HepG2 (cell line): ENCODE results near the gene CRK. TPM values are rescaled to one million over a fixed set of nuclear protein-coding genes. Genes with fewer than 3 reads are reported as not detected.

ENCODE experiments used
- ARNT ChIP-seq: fragments of 450-650 bp; IDR thresholded peaks from 2 replicates; pipeline ENCODE4 v1.6.1; 2017
- ATF4 ChIP-seq, 2 experiments: fragments of 450-650 bp in 1 of 2; sonication (generic) in 1 of 2; formaldehyde crosslinking; IDR thresholded peaks; 2 replicates each; pipeline versions ENCODE4 v1.5.0 to v1.8.0; 2020 to 2022; ENCODE audit warnings: mild to moderate bottlenecking in 1 of 2, missing genetic modification reagents in 1 of 2
- DBP ChIP-seq: sonication (generic); formaldehyde crosslinking; IDR thresholded peaks from 2 replicates; pipeline ENCODE4 v1.4.0; 2020; ENCODE audit warnings: missing genetic modification reagents; ENCODE audit errors: not compliant biosample characterization
- GFI1 ChIP-seq: sonication (generic); formaldehyde crosslinking; IDR thresholded peaks from 2 replicates; pipeline ENCODE4 v1.5.0; 2020; ENCODE audit warnings: missing genetic modification reagents, mild to moderate bottlenecking, borderline replicate concordance
- GTF2F1 ChIP-seq: fragments of 150-350 bp; IDR thresholded peaks from 2 replicates; pipeline ENCODE4 v1.6.1; 2014; ENCODE audit warnings: low read length
- HMG20B ChIP-seq: conservative IDR thresholded peaks from 2 replicates; pipeline ENCODE4 v1.6.1; 2016; ENCODE audit warnings: missing genetic modification reagents, missing compliant biosample characterization
- MIER2 ChIP-seq: IDR thresholded peaks from 2 replicates; pipeline ENCODE4 v1.6.1; 2016; ENCODE audit warnings: missing biosample characterization, missing genetic modification reagents
- NCOA1 ChIP-seq: sonication (generic); formaldehyde crosslinking; IDR thresholded peaks from 2 replicates; pipeline ENCODE4 v1.9.0; 2021; ENCODE audit warnings: missing genetic modification reagents
- NFKBIZ ChIP-seq: IDR thresholded peaks from 2 replicates; pipeline ENCODE4 v1.6.1; 2018; ENCODE audit warnings: missing genetic modification reagents, missing compliant biosample characterization
- ONECUT2 ChIP-seq: sonication (generic); formaldehyde crosslinking; IDR thresholded peaks from 2 replicates; pipeline ENCODE4 v1.4.0; 2020; ENCODE audit warnings: missing genetic modification reagents
- SOX13 ChIP-seq, 3 experiments: fragments of 450-650 bp in 1 of 3; sonication (generic) in 1 of 3; formaldehyde crosslinking in 1 of 3; IDR thresholded peaks in 2 of 3; conservative IDR thresholded peaks in 1 of 3; 2 replicates each; pipeline versions ENCODE4 v1.5.0 to v1.6.1; 2016 to 2020; ENCODE audit warnings: antibody characterized with exemption in 1 of 3, mild to moderate bottlenecking in 1 of 3, missing compliant biosample characterization in 1 of 3, missing genetic modification reagents in 1 of 3, moderate library complexity in 1 of 3
- THAP8 ChIP-seq: sonication (generic); formaldehyde crosslinking; IDR thresholded peaks from 2 replicates; pipeline ENCODE4 v1.5.1; 2020; ENCODE audit warnings: missing genetic modification reagents, mild to moderate bottlenecking, borderline replicate concordance
- ZC3H13 ChIP-seq: sonication (generic); formaldehyde crosslinking; IDR thresholded peaks from 2 replicates; pipeline ENCODE4 v1.8.1; 2023; ENCODE audit warnings: mild to moderate bottlenecking, missing genetic modification reagents, moderate library complexity
- ZNF407 ChIP-seq: sonication (generic); formaldehyde crosslinking; IDR thresholded peaks from one replicate; pipeline ENCODE4 v1.5.1; 2020; ENCODE audit warnings: mild to moderate bottlenecking, missing genetic modification reagents; ENCODE audit errors: not compliant biosample characterization
- ZNF703 ChIP-seq: sonication (generic); formaldehyde crosslinking; IDR thresholded peaks from 2 replicates; pipeline ENCODE4 v1.5.1; 2020; ENCODE audit warnings: missing genetic modification reagents, mild to moderate bottlenecking, moderate library complexity, borderline replicate concordance
- ZNF790 ChIP-seq: sonication (generic); formaldehyde crosslinking; IDR thresholded peaks from 2 replicates; pipeline ENCODE4 v1.8.0; 2022; ENCODE audit warnings: missing genetic modification reagents, mild to moderate bottlenecking, borderline replicate concordance
- polyA plus RNA-seq, 8 experiments: library from polyadenylated mRNA; depleted of rRNA in 3 of 8; stranded (reverse) in 7 of 8; unstranded in 1 of 8; fragments of >200 nt; fragmentation: Illumina TruSeq in 4 of 8; extraction: Trizol in 4 of 8; gene quantifications; 2 replicates each; pipeline versions ENCODE4 v1.2.1 to v1.2.3, GENCODE V29; 2011 to 2016; ENCODE audit warnings: low read depth in 4 of 8, missing spikeins in 1 of 8, mixed read lengths in 1 of 8; ENCODE audit not compliant: insufficient read depth in 1 of 8
- total RNA-seq, 5 experiments: library from RNA; depleted of rRNA; stranded (reverse); fragments of >200 nt; fragmentation: Illumina TruSeq; extraction: Trizol; gene quantifications; 2 replicates each; pipeline ENCODE4 v1.2.3, GENCODE V29; 2016; ENCODE audit warnings: low read depth in 1 of 5

CRK gene
- total and polyA plus RNA-seq, 2 of the 13 experiments (the other 11 are each of a cell fraction or from before 2014, with no cell fraction given), result 47.4 to 54.2 TPM

GRCh38 chr17:1399679-1400512, 56.1 kb downstream of the CRK start, which contains the start of gene YWHAE (continued):
- no peak for TF ChIP-seq ZNF407 (CRISPR knock-in tag)
- no peak for TF ChIP-seq ONECUT2 (CRISPR knock-in tag)
- TF ChIP-seq THAP8 (CRISPR knock-in tag), result no peak
- TF ChIP-seq NCOA1, result no peak
- no peak for TF ChIP-seq SOX13 (IDR thresholded peaks at IDR 0.05)
- TF ChIP-seq SOX13 (CRISPR knock-in tag; conservative IDR thresholded peaks at IDR 0.05 in 1 of 2, IDR thresholded peaks at IDR 0.05 in 1 of 2), result 0 out of 4 replicates have a peak, but pooled peaks of 1 of the 2 experiments have one; percentile 5
- TF ChIP-seq ATF4 (CRISPR knock-in tag; IDR thresholded peaks at IDR 0.05), result no peak
- no peak; the same call in 1 of the 2 replicates for TF ChIP-seq HMG20B (CRISPR knock-in tag)
- peak; percentile 76; the same call in 1 of the 2 replicates for TF ChIP-seq ZNF703 (CRISPR knock-in tag)
- TF ChIP-seq ARNT, result no peak
- TF ChIP-seq GTF2F1, result peak; percentile 28; the same call in 1 of the 2 replicates
- TF ChIP-seq ZC3H13 (CRISPR knock-in tag), result peak; percentile 72; the same call in 1 of the 2 replicates
- TF ChIP-seq DBP (CRISPR knock-in tag), result no peak
- TF ChIP-seq ZNF790 (CRISPR knock-in tag), result no peak; the same call in 1 of the 2 replicates
- 0 out of 2 replicates have a peak, but pooled peaks have one; percentile 7 for TF ChIP-seq GFI1 (CRISPR knock-in tag)
- no peak for TF ChIP-seq MIER2
- no peak for TF ChIP-seq NFKBIZ
